OCI-LY7 (cell line): ENCODE results near the gene EHD3. TPM values are rescaled to one million over a fixed set of nuclear protein-coding genes. Genes with fewer than 3 reads are reported as not detected.

Experiments
- BruUV-seq: library from RNA; stranded (reverse); fragments of 400-500 nt; replicated peaks from 2 replicates; lab custom pipeline; 2021; lab: Mats Ljungman, UMichigan
- CTCF ChIA-PET: fragments of 300-600 bp; sonication (Branson Sonifier 250); formaldehyde crosslinking; loops from one replicate; lab custom pipeline; 2022; ENCODE audit warnings: antibody characterized with exemption; ENCODE audit not compliant: unreplicated experiment; lab: Charles Lee
- POLR2A ChIA-PET: fragments of 300-600 bp; sonication (Branson Sonifier 250); formaldehyde crosslinking; loops from one replicate; lab custom pipeline; 2022; ENCODE audit warnings: antibody characterized with exemption; lab: Charles Lee
- DNase-seq: peaks from one replicate; pipeline ENCODE4 v3.0.0-alpha.2; 2015; ENCODE audit warnings: low spot score
- H2AFZ ChIP-seq: fragments of 200-600 bp; sonication (generic), shearing (Covaris generic); 2 replicates; pipeline ENCODE4 v1.6.1; 2014; ENCODE audit warnings: mild to moderate bottlenecking, antibody characterized with exemption, low read length, moderate library complexity
- H3K27ac ChIP-seq: fragments of 200-600 bp; sonication (generic); 2 replicates; pipeline ENCODE4 v1.5.1; 2014; ENCODE audit warnings: mixed run types, low read depth, mild to moderate bottlenecking, moderate library complexity, low read length, inconsistent platforms; ENCODE audit not compliant: poor library complexity, severe bottlenecking
- H3K36me3 ChIP-seq: fragments of 200-600 bp; sonication (generic); 2 replicates; pipeline ENCODE4 v1.6.1; 2014; ENCODE audit warnings: mild to moderate bottlenecking, antibody characterized with exemption, low read length, moderate library complexity, mixed read lengths; ENCODE audit not compliant: insufficient read depth
- H3K4me1 ChIP-seq: fragments of 200-600 bp; sonication (generic); 2 replicates; pipeline ENCODE4 v1.5.1; 2014; ENCODE audit warnings: mild to moderate bottlenecking, low read length; ENCODE audit not compliant: insufficient read depth, poor library complexity, severe bottlenecking
- H3K4me2 ChIP-seq: fragments of 200-600 bp; sonication (generic); 2 replicates; pipeline ENCODE4 v1.6.1; 2014; ENCODE audit warnings: mild to moderate bottlenecking, low read length
- H3K4me3 ChIP-seq: fragments of 200-600 bp; sonication (generic); 2 replicates; pipeline ENCODE4 v1.5.1; 2014; ENCODE audit warnings: mild to moderate bottlenecking, low read depth, low read length; ENCODE audit not compliant: poor library complexity, severe bottlenecking
- H3K79me2 ChIP-seq: fragments of 200-600 bp; sonication (generic); 2 replicates; pipeline ENCODE4 v1.6.1; 2016; ENCODE audit warnings: low read depth, mild to moderate bottlenecking, low read length, moderate library complexity, mixed read lengths; ENCODE audit not compliant: insufficient read depth
- H3K9me2 ChIP-seq: fragments of 200-600 bp; sonication (generic); 2 replicates; pipeline ENCODE4 v1.6.1; 2016; ENCODE audit warnings: mild to moderate bottlenecking, low read length, mixed read lengths; ENCODE audit not compliant: insufficient read depth
- H3K9me3 ChIP-seq: fragments of 200-600 bp; sonication (generic); 2 replicates; pipeline ENCODE4 v1.6.1; 2014; ENCODE audit warnings: mild to moderate bottlenecking, mixed run types, low read length, mixed read lengths
- H4K20me1 ChIP-seq: fragments of 200-600 bp; sonication (generic); 2 replicates; pipeline ENCODE4 v1.6.1; 2014; ENCODE audit warnings: mild to moderate bottlenecking, antibody characterized with exemption, low read length, moderate library complexity, mixed read lengths; ENCODE audit not compliant: insufficient read depth
- CTCF ChIP-seq: fragments of 200-600 bp; sonication (generic); conservative IDR thresholded peaks from 2 replicates; pipeline ENCODE4 v1.5.1; 2014; ENCODE audit warnings: mild to moderate bottlenecking, antibody characterized with exemption, low read length, moderate library complexity, mixed read lengths
- EZH2phosphoT487 ChIP-seq: fragments of 200-600 bp; sonication (generic); IDR thresholded peaks from 2 replicates; pipeline ENCODE4 v1.6.1; 2018; ENCODE audit warnings: low read depth, borderline replicate concordance, mild to moderate bottlenecking, mixed run types, antibody characterized with exemption, low read length, moderate library complexity, mixed read lengths
- intact Hi-C: fragments of 100-400 bp; cut with micrococcal nuclease; formaldehyde crosslinking; loops from one replicate; pipeline ENCODE4 v1.10.0; 2022; ENCODE audit not compliant: unreplicated experiment
- total RNA-seq, 2 experiments: library from RNA; depleted of rRNA in 1 of 2; stranded (reverse); fragments of >200 nt in 1 of 2; shearing (Covaris generic) in 1 of 2; gene quantifications; 2 replicates each; pipeline ENCODE4 v1.2.3, GENCODE V29; 2014 to 2022

Gene EHD3
- total RNA-seq, 2 experiments from 2014 or later: 0.73 to 3.4 TPM

GRCh38 chr2:31286230-31286629 lies 52.3 kb downstream of the EHD3 start:
- no peak for DNase-seq
- Histone ChIP-seq H3K4me3 (no peak overlapping the region), H4K20me1 (no peaks in the 10 kb centered on the region), H3K79me2 (no peaks in the 10 kb centered on the region), H3K4me2 (no peak overlapping the region), H3K36me3 (no peaks in the 10 kb centered on the region), H2AFZ (no peak overlapping the region), H3K27ac (no peak overlapping the region), H3K9me3 (no peaks in the 10 kb centered on the region), H3K9me2 (no peaks in the 10 kb centered on the region), H3K4me1 (no peaks in the 10 kb centered on the region)
- POLR2A ChIA-PET: interaction anchor here (0.6 to 0.7 kb wide), 4 partner anchors 44 to 282 kb away, joined by 3 to 7 read pairs (median 5); no protein-coding TSS in a partner anchor
- intact Hi-C loops: no loop called here
- CTCF ChIA-PET: no interaction called here
- BruUV-seq: no TSS peak
- TF ChIP-seq EZH2phosphoT487 (no peak), CTCF (no peak)

- Histone ChIP-seq H3K4me2 (no peak overlapping the region), H3K9me2 (no peaks in the 10 kb centered on the region), H3K9me3 (no peaks in the 10 kb centered on the region), H3K36me3 (no peaks in the 10 kb centered on the region), H4K20me1 (no peaks in the 10 kb centered on the region), H3K27ac (no peak overlapping the region), H3K4me1 (no peaks in the 10 kb centered on the region), H2AFZ (no peak overlapping the region; the same call in 1 of the 2 replicates), H3K79me2 (no peaks in the 10 kb centered on the region), H3K4me3 (no peak overlapping the region)
- TF ChIP-seq CTCF (no peak), EZH2phosphoT487 (no peak)
- ChIA-PET CTCF (no interaction called here), POLR2A (interaction anchor here (0.6 kb wide), 2 partner anchors 123 to 552 kb away, joined by 4 to 6 read pairs; no protein-coding TSS in a partner anchor)
- no TSS peak for BruUV-seq
- DNase-seq: no peak
- intact Hi-C loops: no loop called here
Observed at GRCh38 chr2:31286961-31287550, 53.1 kb downstream of the EHD3 start.

GRCh38 chr2:31287654-31288053 lies 53.7 kb downstream of the EHD3 start:
- CTCF ChIA-PET: no interaction called here

More at GRCh38 chr2:31287654-31288053, 53.7 kb downstream of the EHD3 start:
- no TSS peak for BruUV-seq
- H3K27ac ChIP-seq: no peak overlapping the region
- no peak overlapping the region for H3K4me2 ChIP-seq
- no peaks in the 10 kb centered on the region for H3K79me2 ChIP-seq
- no peaks in the 10 kb centered on the region for H3K36me3 ChIP-seq
- intact Hi-C loops: no loop called here
- POLR2A ChIA-PET: interaction anchor here (0.6 kb wide), 2 partner anchors 123 to 552 kb away, joined by 4 to 6 read pairs; no protein-coding TSS in a partner anchor
- H3K4me3 ChIP-seq: no peak overlapping the region
- TF ChIP-seq EZH2phosphoT487 (no peak), CTCF (no peak)
- H3K9me2 ChIP-seq: no peaks in the 10 kb centered on the region
- no peaks in the 10 kb centered on the region for H3K4me1 ChIP-seq
- H3K9me3 ChIP-seq: no peaks in the 10 kb centered on the region
- no peaks in the 10 kb centered on the region for H4K20me1 ChIP-seq
- DNase-seq: no peak
- H2AFZ ChIP-seq: no peak overlapping the region; the same call in 1 of the 2 replicates
